IMR-90 (cell line): ENCODE data around the gene NKAIN2. TPM values are rescaled to one million over a fixed set of nuclear protein-coding genes. Genes with fewer than 3 reads are reported as not detected.

Experiments
- ATAC-seq: fragments of 200-7000 bp; cut with Tn5 transposase; 2 replicates; pipeline ENCODE4 v1.9.1; 2020; ENCODE audit warnings: low read depth, mild to moderate bottlenecking, moderate library complexity
- BruUV-seq: library from RNA; stranded (reverse); fragments of 400-500 nt; replicated peaks from 2 replicates; lab custom pipeline; 2021; lab: Mats Ljungman, UMichigan
- CTCF ChIA-PET: fragments of 300-600 bp; formaldehyde crosslinking; extraction: SDS; loops from one replicate; lab custom pipeline; 2021; ENCODE audit warnings: antibody characterized with exemption; lab: Yijun Ruan, JAX
- POLR2A ChIA-PET: fragments of 300-600 bp; sonication (Branson Sonifier 250); formaldehyde crosslinking; loops from one replicate; lab custom pipeline; 2022; ENCODE audit warnings: antibody characterized with exemption; ENCODE audit not compliant: unreplicated experiment; lab: Charles Lee
- DNase-seq: peaks from one replicate; pipeline ENCODE4 v3.0.0; 2013
- H2AFZ ChIP-seq: replicated peaks from 2 replicates; pipeline ENCODE3; 2013; ENCODE audit warnings: low read length, mild to moderate bottlenecking; ENCODE audit not compliant: poor library complexity
- H2AK5ac ChIP-seq: 2 replicates; pipeline ENCODE4 v1.6.1; 2013; ENCODE audit warnings: low read depth, low read length, inconsistent platforms
- H2AK9ac ChIP-seq: replicated peaks from 2 replicates; pipeline ENCODE3; 2013; ENCODE audit warnings: mild to moderate bottlenecking, low read depth, low read length, moderate library complexity; ENCODE audit not compliant: poor library complexity
- H2BK120ac ChIP-seq: 2 replicates; pipeline ENCODE4 v1.6.1; 2013; ENCODE audit warnings: low read depth, low read length, inconsistent platforms
- H2BK15ac ChIP-seq: 3 replicates; pipeline ENCODE4 v1.6.1; 2013; ENCODE audit warnings: low read depth, low read length, inconsistent platforms
- H2BK20ac ChIP-seq: 2 replicates; pipeline ENCODE4 v1.6.1; 2013; ENCODE audit warnings: low read depth, mild to moderate bottlenecking, inconsistent platforms, low read length, moderate library complexity
- H2BK5ac ChIP-seq: 2 replicates; pipeline ENCODE4 v1.6.1; 2013; ENCODE audit warnings: mild to moderate bottlenecking, low read depth, low read length, inconsistent platforms; ENCODE audit not compliant: poor library complexity, severe bottlenecking
- H3K14ac ChIP-seq: replicated peaks from 2 replicates; pipeline ENCODE4 v1.6.1; 2013; ENCODE audit warnings: low read depth, low read length, inconsistent platforms
- H3K18ac ChIP-seq: 2 replicates; pipeline ENCODE4 v1.6.1; 2013; ENCODE audit warnings: low read depth, low read length, control low read depth
- H3K23ac ChIP-seq: 2 replicates; pipeline ENCODE4 v1.6.1; 2013; ENCODE audit warnings: low read depth, low read length, inconsistent platforms
- H3K27ac ChIP-seq: 2 replicates; pipeline ENCODE4 v1.5.1; 2013; ENCODE audit warnings: mild to moderate bottlenecking, control low read depth, low read length; ENCODE audit not compliant: insufficient read depth
- H3K27me3 ChIP-seq: 2 replicates; pipeline ENCODE4 v1.6.1; 2013; ENCODE audit warnings: low read length; ENCODE audit not compliant: control insufficient read depth, insufficient read depth
- H3K36me3 ChIP-seq: 2 replicates; pipeline ENCODE4 v1.6.1; 2013; ENCODE audit warnings: low read length, mixed read lengths; ENCODE audit not compliant: control insufficient read depth, insufficient read depth
- H3K4ac ChIP-seq: 2 replicates; pipeline ENCODE4 v1.6.1; 2013; ENCODE audit warnings: low read depth, low read length, inconsistent platforms
- H3K4me1 ChIP-seq: 2 replicates; pipeline ENCODE4 v1.6.1; 2013; ENCODE audit warnings: low read length, mixed read lengths; ENCODE audit not compliant: control insufficient read depth, insufficient read depth
- H3K4me2 ChIP-seq: 2 replicates; pipeline ENCODE4 v1.6.1; 2013; ENCODE audit warnings: low read depth, mild to moderate bottlenecking, control low read depth, low read length, moderate library complexity
- H3K4me3 ChIP-seq: 2 replicates; pipeline ENCODE4 v1.5.1; 2013; ENCODE audit warnings: low read depth, mild to moderate bottlenecking, control low read depth, low read length, moderate library complexity; ENCODE audit not compliant: insufficient read depth
- H3K56ac ChIP-seq: 2 replicates; pipeline ENCODE4 v1.6.1; 2013; ENCODE audit warnings: low read length, inconsistent platforms; ENCODE audit not compliant: insufficient read depth; ENCODE audit errors: extremely low read depth
- H3K79me1 ChIP-seq, 2 experiments: 2 replicates each; pipeline ENCODE4 v1.6.1; 2013; ENCODE audit warnings: low read length in 2 of 2, inconsistent platforms in 1 of 2, low read depth in 1 of 2
- H3K9ac ChIP-seq: 2 replicates; pipeline ENCODE4 v1.6.1; 2013; ENCODE audit warnings: low read depth, low read length, control low read depth
- H3K9me1 ChIP-seq: 2 replicates; pipeline ENCODE4 v1.6.1; 2013; ENCODE audit warnings: low read length, inconsistent platforms; ENCODE audit not compliant: insufficient read depth
- H3K9me3 ChIP-seq: 2 replicates; pipeline ENCODE4 v1.6.1; 2013; ENCODE audit warnings: low read length; ENCODE audit not compliant: control insufficient read depth, insufficient read depth
- H4K20me1 ChIP-seq: 2 replicates; pipeline ENCODE4 v1.6.1; 2013; ENCODE audit warnings: low read length, inconsistent platforms; ENCODE audit not compliant: insufficient read depth
- H4K5ac ChIP-seq: 2 replicates; pipeline ENCODE4 v1.6.1; 2013; ENCODE audit warnings: mild to moderate bottlenecking, low read depth, low read length, control low read depth
- H4K8ac ChIP-seq, 2 experiments: 2 replicates each; pipeline ENCODE4 v1.6.1; 2013; ENCODE audit warnings: low read depth in 2 of 2, low read length in 2 of 2, control low read depth in 1 of 2, inconsistent platforms in 1 of 2
- H4K91ac ChIP-seq: 2 replicates; pipeline ENCODE4 v1.6.1; 2013; ENCODE audit warnings: low read depth, low read length, inconsistent platforms; ENCODE audit not compliant: insufficient read depth
- BHLHE40 ChIP-seq: fragments of 150-350 bp; IDR thresholded peaks from 2 replicates; pipeline ENCODE4 v1.6.1; 2016; ENCODE audit warnings: mild to moderate bottlenecking, low read depth, low read length
- CEBPB ChIP-seq: IDR thresholded peaks from 2 replicates; pipeline ENCODE4 v1.6.1; 2012; ENCODE audit warnings: low read depth, low read length, improper control_type of control experiment
- CHD1 ChIP-seq: IDR thresholded peaks from 2 replicates; pipeline ENCODE4 v1.6.1; 2012; ENCODE audit warnings: low read depth, low read length, improper control_type of control experiment
- ELK1 ChIP-seq: fragments of 150-350 bp; IDR thresholded peaks from 2 replicates; pipeline ENCODE4 v1.6.1; 2016; ENCODE audit warnings: low read depth, mild to moderate bottlenecking, low read length, moderate library complexity, borderline replicate concordance
- FOS ChIP-seq: fragments of 150-350 bp; IDR thresholded peaks from 2 replicates; pipeline ENCODE4 v1.6.1; 2016; ENCODE audit warnings: low read depth, low read length
- MAFK ChIP-seq: IDR thresholded peaks from 2 replicates; pipeline ENCODE4 v1.6.1; 2012; ENCODE audit warnings: low read depth, low read length, improper control_type of control experiment
- MAZ ChIP-seq: IDR thresholded peaks from 2 replicates; pipeline ENCODE4 v1.6.1; 2012; ENCODE audit warnings: low read depth, mild to moderate bottlenecking, low read length, improper control_type of control experiment, moderate library complexity, borderline replicate concordance
- MXI1 ChIP-seq: IDR thresholded peaks from 2 replicates; pipeline ENCODE4 v1.6.1; 2012; ENCODE audit warnings: low read depth, mild to moderate bottlenecking, low read length, moderate library complexity, borderline replicate concordance
- NFE2L2 ChIP-seq: fragments of 150-350 bp; IDR thresholded peaks from 2 replicates; pipeline ENCODE4 v1.6.1; 2016; ENCODE audit warnings: low read depth, mild to moderate bottlenecking, low read length
- POLR2A ChIP-seq: IDR thresholded peaks from 2 replicates; pipeline ENCODE4 v1.6.1; 2012; ENCODE audit warnings: mild to moderate bottlenecking, low read depth, low read length
- RAD21 ChIP-seq: IDR thresholded peaks from 2 replicates; pipeline ENCODE4 v1.6.1; 2012; ENCODE audit warnings: low read length, improper control_type of control experiment
- RCOR1 ChIP-seq: IDR thresholded peaks from 2 replicates; pipeline ENCODE4 v1.6.1; 2012; ENCODE audit warnings: mild to moderate bottlenecking, low read length, improper control_type of control experiment; ENCODE audit not compliant: insufficient replicate concordance
- RFX5 ChIP-seq: IDR thresholded peaks from 2 replicates; pipeline ENCODE4 v1.8.0; 2012; ENCODE audit warnings: low read depth, mild to moderate bottlenecking, low read length, moderate library complexity
- SMC3 ChIP-seq: fragments of 150-350 bp; IDR thresholded peaks from 2 replicates; pipeline ENCODE4 v1.6.1; 2016; ENCODE audit warnings: low read depth, mild to moderate bottlenecking, antibody characterized with exemption, low read length, moderate library complexity
- WGBS, 2 experiments: methylation state at CpG; one replicate each; pipeline versions ENCODE4 v1.1.5 to v1.1.7; 2013; ENCODE audit warnings: missing lambda C conversion rate in 2 of 2; ENCODE audit not compliant: insufficient read length in 1 of 2; ENCODE audit errors: extremely low coverage in 2 of 2; 5-methylcytosine and 5-hydroxymethylcytosine counted together
- dilution Hi-C: fragments of 300-500 bp; cut with HindIII; formaldehyde crosslinking; loops from one replicate; pipeline ENCODE4 v1.14.3; 2018; ENCODE audit warnings: low sequenced_read_pairs; ENCODE audit not compliant: unreplicated experiment
- in situ Hi-C: fragments of 300-500 bp; cut with MboI; formaldehyde crosslinking; loops from 3 replicates; pipeline ENCODE4 v1.14.3; 2019; ENCODE audit warnings: low sequenced_read_pairs, inconsistent platforms, mixed read lengths
- intact Hi-C: fragments of 100-400 bp; cut with micrococcal nuclease; formaldehyde crosslinking; loops from 2 replicates; pipeline ENCODE4 v1.10.0; 2022
- polyA plus RNA-seq, 3 experiments: library from polyadenylated mRNA; depleted of rRNA; stranded (reverse); fragments of >200 nt; gene quantifications; 2 replicates each; pipeline ENCODE4 v1.2.3, GENCODE V29; 2012; ENCODE audit warnings: low replicate concordance in 1 of 3
- total RNA-seq: library from RNA; depleted of rRNA; stranded (reverse); fragments of >200 nt; gene quantifications from 2 replicates; pipeline ENCODE4 v1.2.3, GENCODE V29; 2012
- TF ChIP-seq, protein P1 (sequence below): conservative IDR thresholded peaks from 2 replicates; pipeline ENCODE4 v1.5.1; 2012; ENCODE audit warnings: mild to moderate bottlenecking, low read depth, low read length, improper control_type of control experiment
- TF ChIP-seq, protein P2 (sequence below): fragments of 150-350 bp; IDR thresholded peaks from 2 replicates; pipeline ENCODE4 v1.6.1; 2017; ENCODE audit warnings: mild to moderate bottlenecking, antibody characterized with exemption, low read length, low read depth

NKAIN2 gene
- total and polyA plus RNA-seq, 2 of the 4 experiments (the other 2 are of a cell fraction) = not detected

GRCh38 chr6:124132256-124132655 is 328.6 kb downstream of the NKAIN2 start:
- Histone ChIP-seq H3K4me2 (no peak overlapping the region), H3K79me1 (no peaks in the 10 kb centered on the region), H3K4me3 (no peak overlapping the region), H4K8ac (no peak overlapping the region), H3K14ac (no peak overlapping the region), H3K23ac (no peak overlapping the region), H3K27me3 (no peaks in the 10 kb centered on the region), H2AK5ac (no peak overlapping the region), H2BK120ac (no peak overlapping the region), H4K91ac (no peak overlapping the region), H3K56ac (no peak overlapping the region), H2BK20ac (no peak overlapping the region), H2AFZ (no peak overlapping the region), H4K5ac (no peak overlapping the region), H4K20me1 (no peaks in the 10 kb centered on the region), H3K9me1 (no peaks in the 10 kb centered on the region), H3K4me1 (no peaks in the 10 kb centered on the region), H2AK9ac (no peak overlapping the region), H3K9ac (no peak overlapping the region), H3K36me3 (no peaks in the 10 kb centered on the region), H3K9me3 (peaks cover 9% of the 10 kb centered on the region; the same call in 1 of the 2 replicates), H3K18ac (no peak overlapping the region), H2BK5ac (no peak overlapping the region), H3K27ac (no peak overlapping the region), H3K4ac (no peak overlapping the region), H2BK15ac (no peak overlapping the region)
- ATAC-seq (no peak), DNase-seq (no peak)
- WGBS, 2 experiments = 60% methylated on average over 1 of the region's 2 CpGs; no CpG with 5 or more reads in 1 of the 2 experiments
- POLR2A ChIA-PET = no interaction called here
- no TSS peak for BruUV-seq
- in situ Hi-C loops (no loop called here), dilution Hi-C loops (no loop called here), intact Hi-C loops (no loop called here)
- TF ChIP-seq, protein P1, sequence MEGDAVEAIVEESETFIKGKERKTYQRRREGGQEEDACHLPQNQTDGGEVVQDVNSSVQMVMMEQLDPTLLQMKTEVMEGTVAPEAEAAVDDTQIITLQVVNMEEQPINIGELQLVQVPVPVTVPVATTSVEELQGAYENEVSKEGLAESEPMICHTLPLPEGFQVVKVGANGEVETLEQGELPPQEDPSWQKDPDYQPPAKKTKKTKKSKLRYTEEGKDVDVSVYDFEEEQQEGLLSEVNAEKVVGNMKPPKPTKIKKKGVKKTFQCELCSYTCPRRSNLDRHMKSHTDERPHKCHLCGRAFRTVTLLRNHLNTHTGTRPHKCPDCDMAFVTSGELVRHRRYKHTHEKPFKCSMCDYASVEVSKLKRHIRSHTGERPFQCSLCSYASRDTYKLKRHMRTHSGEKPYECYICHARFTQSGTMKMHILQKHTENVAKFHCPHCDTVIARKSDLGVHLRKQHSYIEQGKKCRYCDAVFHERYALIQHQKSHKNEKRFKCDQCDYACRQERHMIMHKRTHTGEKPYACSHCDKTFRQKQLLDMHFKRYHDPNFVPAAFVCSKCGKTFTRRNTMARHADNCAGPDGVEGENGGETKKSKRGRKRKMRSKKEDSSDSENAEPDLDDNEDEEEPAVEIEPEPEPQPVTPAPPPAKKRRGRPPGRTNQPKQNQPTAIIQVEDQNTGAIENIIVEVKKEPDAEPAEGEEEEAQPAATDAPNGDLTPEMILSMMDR = no peak
- TF ChIP-seq RAD21 (no peak), BHLHE40 (no peak), MXI1 (no peak), CEBPB (no peak), FOS (no peak), MAFK (no peak), RCOR1 (no peak), SMC3 (no peak), NFE2L2 (no peak), POLR2A (no peak), RFX5 (no peak), CHD1 (no peak), ELK1 (no peak), MAZ (no peak)
- TF ChIP-seq, protein P2, sequence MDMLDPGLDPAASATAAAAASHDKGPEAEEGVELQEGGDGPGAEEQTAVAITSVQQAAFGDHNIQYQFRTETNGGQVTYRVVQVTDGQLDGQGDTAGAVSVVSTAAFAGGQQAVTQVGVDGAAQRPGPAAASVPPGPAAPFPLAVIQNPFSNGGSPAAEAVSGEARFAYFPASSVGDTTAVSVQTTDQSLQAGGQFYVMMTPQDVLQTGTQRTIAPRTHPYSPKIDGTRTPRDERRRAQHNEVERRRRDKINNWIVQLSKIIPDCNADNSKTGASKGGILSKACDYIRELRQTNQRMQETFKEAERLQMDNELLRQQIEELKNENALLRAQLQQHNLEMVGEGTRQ = no peak
- CTCF ChIA-PET = no interaction called here
